GM13977 (cell line): Measurements from ENCODE around the gene SYT6.

Source experiments
- DNase-seq: peaks from one replicate; pipeline ENCODE4 v3.0.0; 2012; ENCODE audit warnings: low spot score
- CTCF ChIP-seq: IDR thresholded peaks from 2 replicates; pipeline ENCODE4 v1.5.1; 2012; ENCODE audit warnings: mild to moderate bottlenecking, control low read depth; ENCODE audit not compliant: insufficient read depth; ENCODE audit errors: extremely low read depth, missing control alignments
- in situ Hi-C: fragments of 300-500 bp; cut with MboI; formaldehyde crosslinking; loops from one replicate; pipeline ENCODE4 v1.12.0; 2022; ENCODE audit warnings: low sequenced_read_pairs, low pct_unique_long_range_greater_than_20kb, mixed read lengths, inconsistent platforms; ENCODE audit not compliant: unreplicated experiment

Gene SYT6

GRCh38 chr1:114192328-114192727 lies 38.7 kb upstream of the SYT6 start:
- in situ Hi-C loops: no loop called here
- DNase-seq: no peak
- no peak for TF ChIP-seq CTCF

GRCh38 chr1:114189398-114189797 lies 35.7 kb upstream of the SYT6 start:
- no peak for DNase-seq
- in situ Hi-C loops: no loop called here
- TF ChIP-seq CTCF: no peak

- in situ Hi-C loops: no loop called here
- TF ChIP-seq CTCF: no peak
- no peak for DNase-seq
These were observed 27.7 kb upstream of the SYT6 start for GRCh38 chr1:114181356-114181755.

GRCh38 chr1:114180742-114181141 lies 27.1 kb upstream of the SYT6 start:
- in situ Hi-C loops: no loop called here
- no peak for DNase-seq
- no peak for TF ChIP-seq CTCF

- in situ Hi-C loops: no loop called here
- no peak for TF ChIP-seq CTCF
- no peak for DNase-seq
These were observed 25.3 kb upstream of the SYT6 start for GRCh38 chr1:114178936-114179335.

- TF ChIP-seq CTCF: no peak
- DNase-seq: no peak
- in situ Hi-C loops: no loop called here
These were observed 23.6 kb upstream of the SYT6 start for GRCh38 chr1:114177282-114177681.

GRCh38 chr1:114176366-114176765 lies 22.7 kb upstream of the SYT6 start:
- in situ Hi-C loops: no loop called here
- no peak for TF ChIP-seq CTCF
- no peak for DNase-seq
